ENCODE results near the gene PIH1D1.
"Not testable (repeated sequence)": the region's sequence is repeated elsewhere in the genome, so short reads cannot be mapped to it uniquely, and the experiment has no call there.

The PIH1D1 gene

DNA sequence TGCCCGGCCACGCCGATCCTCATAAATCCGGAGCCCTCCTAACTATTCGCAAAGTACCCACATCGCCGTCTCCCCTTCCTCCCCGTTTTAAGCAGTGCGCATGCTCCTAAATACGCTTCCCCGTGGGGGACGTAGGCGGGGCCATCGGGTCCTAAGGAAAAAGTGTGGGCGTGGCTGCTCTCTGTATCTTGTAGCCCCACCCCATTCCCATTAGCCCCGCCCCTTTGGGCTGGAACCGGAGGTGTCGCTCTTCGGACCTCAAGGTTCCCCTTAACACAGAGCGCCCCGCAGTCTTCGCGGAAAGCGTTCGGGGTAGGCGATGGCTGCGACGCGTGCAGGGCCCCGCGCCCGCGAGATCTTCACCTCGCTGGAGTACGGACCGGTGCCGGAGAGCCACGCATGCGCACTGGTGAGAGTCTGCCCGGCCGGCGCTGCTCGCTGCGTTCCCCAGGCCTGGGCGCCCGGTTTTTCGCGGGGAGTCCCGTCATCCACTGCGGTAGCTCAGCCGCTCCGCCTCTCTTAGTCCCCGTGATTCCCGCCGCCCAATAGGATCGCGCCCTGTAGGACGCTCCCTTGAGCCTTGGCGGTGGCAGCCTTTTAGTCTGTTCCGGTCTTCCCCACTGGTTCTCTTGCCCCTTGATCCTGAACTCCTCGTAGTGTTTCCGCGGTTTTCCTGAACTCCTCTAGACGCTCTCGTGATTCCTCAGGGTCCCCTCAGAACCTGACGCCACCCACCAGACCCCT is 1.6 kb upstream of the PIH1D1 start, which contains the start of gene ALDH16A1:
Gene ALDH16A1, plus strand, starts transcription at position 213 of the 744 bp plus-strand sequence. Its CDS starts 107 bp downstream, at position 320.
- DNase-seq = peak; percentile 95

GRCh38 chr19:49450405-49450804 is 1.2 kb downstream of the PIH1D1 start:
- DNase-seq = no peak

DNA sequence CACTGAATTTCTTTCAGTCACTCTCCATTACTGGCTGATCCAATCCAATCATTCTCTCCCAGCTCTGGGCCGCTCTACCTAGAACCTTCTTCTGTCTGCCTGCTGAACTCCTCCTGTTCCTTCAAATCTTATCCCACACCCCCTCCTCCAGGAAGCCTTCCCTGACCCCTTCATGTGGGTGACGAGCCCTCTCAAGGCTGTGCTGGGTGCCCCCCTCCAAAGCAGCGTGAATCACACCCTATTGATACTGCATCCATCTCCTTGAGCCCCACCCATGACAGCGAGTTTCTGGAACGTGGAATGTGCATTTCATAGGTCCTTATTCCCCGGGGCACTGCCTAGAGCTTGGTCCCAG is 3.2 kb downstream of the PIH1D1 start:
- DNase-seq = no peak

DNA sequence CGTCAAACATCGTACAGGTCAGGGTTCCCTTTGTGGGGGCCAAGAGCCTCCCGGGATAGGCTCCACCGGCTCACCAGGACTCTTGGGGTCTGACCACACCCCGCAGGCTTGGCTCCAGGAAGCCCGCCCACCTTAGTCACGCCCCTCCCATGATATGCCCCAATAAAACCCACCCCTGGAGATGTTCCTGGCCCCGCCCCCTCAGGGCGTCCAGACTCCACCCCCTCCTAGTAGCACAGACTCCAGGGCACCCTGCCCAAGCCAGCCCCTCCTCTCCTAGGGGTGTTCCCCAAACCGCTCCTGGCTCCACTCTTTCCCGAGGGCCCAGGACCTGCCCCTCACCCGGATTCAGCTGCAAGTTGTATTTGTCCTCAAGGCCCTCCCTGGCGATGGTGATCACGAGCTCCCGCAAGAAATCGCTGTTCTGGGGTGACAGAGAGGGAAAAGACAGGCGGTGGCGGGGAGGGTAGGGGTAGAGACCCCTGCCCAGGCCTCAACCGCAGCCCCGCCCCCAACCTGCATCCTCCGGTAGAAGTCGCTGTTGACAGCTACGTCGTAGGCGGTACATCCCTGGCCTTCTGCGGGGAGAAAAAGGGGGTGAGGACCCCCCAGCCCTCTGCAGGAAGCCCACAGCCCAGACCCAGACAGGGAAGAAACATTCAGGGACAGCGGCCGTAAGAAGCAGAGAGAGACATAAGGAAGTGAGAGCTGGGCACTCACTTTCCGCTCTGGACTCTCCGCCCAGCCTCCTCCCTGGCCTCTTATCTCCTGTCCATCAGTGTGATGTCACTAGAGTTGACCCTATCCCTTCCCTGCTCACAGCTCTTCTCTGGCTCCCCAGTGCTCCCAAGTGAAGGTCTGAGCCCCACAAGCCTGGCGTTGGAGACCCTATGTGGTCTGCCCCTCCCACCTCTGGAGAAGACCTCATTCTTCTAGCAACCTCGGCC is 3.9 kb downstream of the PIH1D1 start:
- no peak for DNase-seq

- DNase-seq = no peak
These were observed 5.6 kb downstream of the PIH1D1 start for GRCh38 chr19:49445997-49446396.

GRCh38 chr19:49444100-49444700 is 7.4 kb downstream of the PIH1D1 start:
- DNase-seq = not testable (repeated sequence)

- peak; percentile 83 for DNase-seq
These were observed 8.1 kb downstream of the PIH1D1 start for GRCh38 chr19:49443366-49444099.

DNA sequence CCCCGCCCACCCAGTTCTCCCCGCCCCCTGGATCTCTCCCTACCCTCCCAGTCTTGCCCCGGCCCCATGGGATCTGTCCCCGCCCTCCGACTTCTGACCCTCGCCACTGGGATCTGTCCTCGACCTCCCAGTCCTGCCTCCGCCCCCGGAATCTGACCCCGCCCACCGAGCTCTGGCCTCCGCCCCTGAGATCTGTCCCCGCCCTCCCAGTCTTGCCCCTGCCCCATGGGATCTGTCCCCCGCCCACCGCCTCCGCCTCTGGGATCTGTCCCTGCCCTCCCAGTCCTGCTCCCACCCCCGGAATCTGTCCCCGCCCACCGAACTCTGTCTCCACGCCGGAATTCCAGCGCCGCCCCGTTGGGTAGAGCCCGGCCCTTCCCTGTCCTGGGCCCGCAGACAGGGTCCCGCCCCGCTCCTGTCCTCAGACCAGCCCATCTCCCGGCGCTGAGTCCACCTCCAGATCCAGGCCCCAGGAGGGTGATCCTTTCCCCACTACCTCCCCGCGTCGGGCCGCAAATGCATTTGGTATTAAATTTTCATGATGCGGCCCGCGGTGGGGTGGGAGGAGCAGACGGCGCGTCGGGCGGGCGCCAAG is 8.7 kb downstream of the PIH1D1 start:
- DNase-seq = peak; percentile 48

DNA sequence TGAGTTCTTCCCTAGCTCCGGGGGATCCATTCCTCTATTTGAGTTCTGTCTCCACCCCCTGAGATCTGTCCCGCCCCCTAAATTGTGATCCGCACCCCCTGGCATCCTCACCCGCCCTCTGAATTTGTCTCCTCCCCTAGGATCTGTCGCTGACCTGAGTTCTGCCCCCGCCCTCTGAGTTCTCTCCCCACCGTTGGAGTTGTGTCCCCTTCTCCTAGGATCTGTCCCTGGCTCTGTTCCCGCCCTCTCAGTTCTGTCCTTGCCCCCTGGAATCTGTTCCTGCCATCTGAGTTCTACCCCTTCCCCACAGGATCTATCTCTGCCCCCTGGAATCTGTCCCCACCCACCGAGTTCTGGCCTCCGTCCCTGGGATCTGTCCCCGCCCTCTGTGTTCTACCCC is 9.3 kb downstream of the PIH1D1 start:
- no peak for DNase-seq

DNA sequence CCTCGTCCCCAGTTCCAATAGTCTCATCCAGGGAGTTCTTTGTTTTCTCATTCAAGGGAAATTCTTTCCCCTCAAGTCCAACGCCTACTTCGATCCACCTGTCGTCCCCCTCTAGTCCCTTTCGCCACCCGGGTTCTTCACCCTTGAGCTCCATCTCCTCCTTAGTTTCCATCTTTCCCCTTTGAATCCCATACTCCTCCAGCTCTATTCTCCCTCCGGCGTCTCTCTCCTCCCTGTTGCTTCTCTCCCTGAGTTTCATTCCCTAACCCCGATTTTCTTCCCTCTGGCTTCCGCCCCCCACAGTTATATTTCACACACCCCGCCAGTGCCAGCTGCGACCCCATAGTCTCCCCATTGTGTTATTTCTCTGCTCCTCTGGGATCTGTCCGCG is 9.7 kb downstream of the PIH1D1 start:
- DNase-seq = no peak

- DNase-seq = peak; percentile 20
These were observed 10.2 kb downstream of the PIH1D1 start, which contains the start of gene SLC17A7 for GRCh38 chr19:49441210-49441959. TSS of gene SLC17A7 (minus strand) at chr19:49441527. CDS start at chr19:49441379, 148 bp downstream.

- DNase-seq = no peak
These were observed 11.0 kb downstream of the PIH1D1 start for GRCh38 chr19:49440439-49441209.

DNA sequence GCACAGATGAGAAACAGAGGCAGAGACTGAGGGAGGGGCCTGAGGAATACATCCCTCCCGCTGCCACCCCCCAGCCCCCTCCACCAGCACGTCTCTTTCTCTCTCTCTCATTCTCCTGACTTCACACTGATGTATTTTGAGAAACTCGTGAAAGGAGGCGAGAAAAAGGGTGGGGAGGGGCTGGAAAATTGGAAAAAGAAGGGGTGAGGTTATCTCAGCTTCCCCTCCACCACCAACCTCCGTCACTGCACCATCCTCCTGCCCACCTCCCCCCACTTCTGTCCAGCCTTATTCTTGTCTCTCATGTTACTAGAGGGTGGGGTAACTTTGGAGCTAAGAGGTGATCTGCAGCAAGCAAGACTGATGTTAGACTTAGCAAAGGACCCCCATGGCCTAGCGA is 11.8 kb downstream of the PIH1D1 start:
- no peak for DNase-seq

DNA sequence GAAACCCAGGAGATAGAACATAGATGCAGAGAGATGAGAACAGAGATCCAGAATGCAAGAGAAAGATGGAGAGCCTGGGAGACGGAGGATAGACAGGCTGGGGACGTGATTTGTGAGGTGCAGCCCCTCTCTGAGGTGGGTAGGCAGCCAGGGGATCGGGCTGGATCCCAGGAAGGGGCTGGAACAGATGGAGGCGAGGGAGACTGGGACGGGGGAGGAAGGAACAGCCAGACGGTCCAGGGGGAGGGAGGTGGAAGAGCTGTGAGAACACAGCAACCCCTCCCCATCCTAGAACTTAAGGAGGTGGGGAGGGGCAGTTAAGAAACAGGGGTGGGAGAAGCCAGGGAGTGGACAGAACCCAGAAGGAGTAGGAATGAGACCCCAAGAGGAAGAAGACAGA is 13.4 kb downstream of the PIH1D1 start:
- no peak for DNase-seq

GRCh38 chr19:49437231-49437630 is 14.4 kb downstream of the PIH1D1 start:
- no peak for DNase-seq

DNA sequence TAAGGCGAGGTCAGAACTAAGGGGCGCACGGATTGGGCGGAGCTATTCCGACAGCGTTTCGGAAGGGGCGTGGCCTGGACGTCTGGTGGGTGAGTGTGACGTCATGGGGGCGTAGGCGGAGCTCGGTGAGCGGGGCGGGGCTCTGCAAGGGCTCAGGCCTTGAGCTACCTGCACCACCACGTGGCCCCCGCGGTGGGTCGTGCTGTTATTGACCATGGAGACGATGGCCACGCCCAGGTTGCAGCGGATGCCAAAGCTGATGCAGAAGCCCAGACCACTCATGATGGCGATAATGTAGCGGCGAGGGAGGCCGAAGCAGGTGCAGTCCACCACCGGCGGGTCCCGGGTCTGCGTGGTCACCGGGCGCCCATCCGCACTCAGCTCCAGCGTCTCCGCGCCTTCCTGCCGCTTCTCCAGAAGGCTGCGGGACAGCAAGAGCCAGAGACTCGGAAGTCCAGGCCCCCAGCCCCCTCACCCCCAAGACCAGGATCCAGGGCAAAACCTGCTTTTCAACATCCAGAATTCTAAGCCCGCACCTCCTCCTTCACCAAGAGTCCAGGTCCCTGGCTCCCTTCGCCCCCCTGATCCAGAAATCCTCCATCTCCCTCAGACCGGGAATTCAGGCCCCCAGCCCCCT is 15.1 kb downstream of the PIH1D1 start:
- DNase-seq = no peak

DNA sequence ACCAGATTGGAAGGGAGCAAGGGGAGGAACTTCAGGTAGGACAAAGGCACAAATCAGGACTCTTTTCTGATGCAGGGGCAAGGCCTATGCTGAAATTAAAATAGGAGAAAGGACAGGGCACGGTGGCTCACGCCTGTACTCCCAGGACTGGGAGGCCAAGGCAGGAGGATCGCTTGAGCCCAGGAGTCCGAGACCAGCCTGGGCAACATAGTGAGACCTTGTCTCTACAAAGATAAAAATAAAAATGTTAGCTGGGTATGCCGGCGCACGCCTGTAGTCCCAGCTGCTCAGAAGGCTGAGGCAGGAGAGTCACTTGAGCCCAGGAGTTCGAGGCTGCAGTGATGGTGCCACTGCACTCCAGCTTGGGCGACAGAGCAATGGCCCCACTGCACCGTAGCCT is 15.9 kb downstream of the PIH1D1 start:
- DNase-seq = no peak

GRCh38 chr19:49434907-49435583 is 16.6 kb downstream of the PIH1D1 start:
- no peak for DNase-seq

DNA sequence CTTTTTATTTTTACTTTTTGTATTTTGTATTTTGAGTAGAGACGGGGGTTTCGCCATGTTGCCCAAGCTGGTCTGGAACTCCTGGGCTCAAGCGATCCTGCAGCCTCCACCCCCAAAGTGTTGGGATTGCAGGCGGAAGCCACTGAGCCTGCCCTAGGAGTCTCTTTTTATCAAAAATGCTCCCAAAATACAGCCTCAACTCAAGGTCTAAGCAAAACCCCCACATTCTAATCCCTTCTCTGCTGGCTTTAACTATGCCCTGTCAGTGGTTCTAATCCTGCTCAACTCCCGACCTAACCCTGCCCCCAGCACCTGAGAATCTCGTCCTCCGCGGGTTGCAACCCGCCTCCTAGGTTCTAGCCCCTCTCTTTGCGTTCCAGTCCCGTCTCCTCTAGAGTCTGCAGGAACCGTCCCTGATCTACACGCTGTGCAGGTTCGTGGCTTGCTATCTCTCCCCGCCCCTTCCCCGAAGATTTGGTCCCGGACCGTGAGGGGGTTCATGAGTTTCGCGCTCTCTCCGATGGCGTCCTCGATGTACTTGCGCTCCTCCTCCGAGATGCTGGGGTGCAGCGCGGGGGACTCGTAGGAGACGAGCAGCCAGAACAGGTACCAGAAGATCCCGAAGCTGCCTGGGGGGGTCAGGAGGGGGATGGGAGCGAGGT is 18.2 kb downstream of the PIH1D1 start:
- DNase-seq = no peak
